Measurements from ENCODE around the gene RHBDD1. TPM values are rescaled to one million over a fixed set of nuclear protein-coding genes. Genes with fewer than 3 reads are reported as not detected.

The RHBDD1 gene
- total and polyA plus RNA-seq, 4 donors: 8.5 to 45.8 (median 16.1) TPM

GRCh38 chr2:226953826-226954225 lies 118.0 kb downstream of the RHBDD1 start:
- DNase-seq (ENCODE audit: low spot score): no peak
- 95% methylated on average over 6 of the region's 6 CpGs for WGBS
- no peak overlapping the region for H3K27ac ChIP-seq (ENCODE audit: low read depth in 1 of 2, low read length in 2 of 2)
- H3K4me3 ChIP-seq (ENCODE audit: low read depth in 1 of 3, low read length in 3 of 3): no peak overlapping the region
- H3K36me3 ChIP-seq (ENCODE audit: control insufficient read depth in 4 of 4, insufficient read depth in 3 of 4, low read depth in 1 of 4, low read length in 3 of 4): no peaks in the 10 kb centered on the region
- H3K4me1 ChIP-seq (ENCODE audit: control insufficient read depth in 4 of 4, insufficient read depth in 4 of 4, low read length in 3 of 4): peaks cover 0 to 6% (median 4%) of the 10 kb centered on the region in 4 donors
- TF ChIP-seq FOXA2 (IDR thresholded peaks at IDR 0.05) (no peak), EGR1 (IDR thresholded peaks at IDR 0.05; ENCODE audit: low read depth in 2 of 2) (no peak), YY1 (IDR thresholded peaks at IDR 0.05) (no peak), NR2F2 (IDR thresholded peaks at IDR 0.05) (no peak), TAF1 (conservative IDR thresholded peaks at IDR 0.05) (no peak), HNF4G (IDR thresholded peaks at IDR 0.05) (no peak), MAX (IDR thresholded peaks at IDR 0.05) (no peak), HNF4A (conservative IDR thresholded peaks at IDR 0.05) (no peak), RXRA (IDR thresholded peaks at IDR 0.05) (no peak), JUND (IDR thresholded peaks at IDR 0.05) (no peak), GABPA (IDR thresholded peaks at IDR 0.05 in 1 of 2, conservative IDR thresholded peaks at IDR 0.05 in 1 of 2) (no peak), RAD21 (IDR thresholded peaks at IDR 0.05) (no peak)
- TF ChIP-seq, protein P1, sequence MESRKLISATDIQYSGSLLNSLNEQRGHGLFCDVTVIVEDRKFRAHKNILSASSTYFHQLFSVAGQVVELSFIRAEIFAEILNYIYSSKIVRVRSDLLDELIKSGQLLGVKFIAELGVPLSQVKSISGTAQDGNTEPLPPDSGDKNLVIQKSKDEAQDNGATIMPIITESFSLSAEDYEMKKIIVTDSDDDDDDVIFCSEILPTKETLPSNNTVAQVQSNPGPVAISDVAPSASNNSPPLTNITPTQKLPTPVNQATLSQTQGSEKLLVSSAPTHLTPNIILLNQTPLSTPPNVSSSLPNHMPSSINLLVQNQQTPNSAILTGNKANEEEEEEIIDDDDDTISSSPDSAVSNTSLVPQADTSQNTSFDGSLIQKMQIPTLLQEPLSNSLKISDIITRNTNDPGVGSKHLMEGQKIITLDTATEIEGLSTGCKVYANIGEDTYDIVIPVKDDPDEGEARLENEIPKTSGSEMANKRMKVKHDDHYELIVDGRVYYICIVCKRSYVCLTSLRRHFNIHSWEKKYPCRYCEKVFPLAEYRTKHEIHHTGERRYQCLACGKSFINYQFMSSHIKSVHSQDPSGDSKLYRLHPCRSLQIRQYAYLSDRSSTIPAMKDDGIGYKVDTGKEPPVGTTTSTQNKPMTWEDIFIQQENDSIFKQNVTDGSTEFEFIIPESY (IDR thresholded peaks at IDR 0.05): no peak
- TF ChIP-seq, protein P2, sequence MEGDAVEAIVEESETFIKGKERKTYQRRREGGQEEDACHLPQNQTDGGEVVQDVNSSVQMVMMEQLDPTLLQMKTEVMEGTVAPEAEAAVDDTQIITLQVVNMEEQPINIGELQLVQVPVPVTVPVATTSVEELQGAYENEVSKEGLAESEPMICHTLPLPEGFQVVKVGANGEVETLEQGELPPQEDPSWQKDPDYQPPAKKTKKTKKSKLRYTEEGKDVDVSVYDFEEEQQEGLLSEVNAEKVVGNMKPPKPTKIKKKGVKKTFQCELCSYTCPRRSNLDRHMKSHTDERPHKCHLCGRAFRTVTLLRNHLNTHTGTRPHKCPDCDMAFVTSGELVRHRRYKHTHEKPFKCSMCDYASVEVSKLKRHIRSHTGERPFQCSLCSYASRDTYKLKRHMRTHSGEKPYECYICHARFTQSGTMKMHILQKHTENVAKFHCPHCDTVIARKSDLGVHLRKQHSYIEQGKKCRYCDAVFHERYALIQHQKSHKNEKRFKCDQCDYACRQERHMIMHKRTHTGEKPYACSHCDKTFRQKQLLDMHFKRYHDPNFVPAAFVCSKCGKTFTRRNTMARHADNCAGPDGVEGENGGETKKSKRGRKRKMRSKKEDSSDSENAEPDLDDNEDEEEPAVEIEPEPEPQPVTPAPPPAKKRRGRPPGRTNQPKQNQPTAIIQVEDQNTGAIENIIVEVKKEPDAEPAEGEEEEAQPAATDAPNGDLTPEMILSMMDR (IDR thresholded peaks at IDR 0.05; ENCODE audit: low read depth, low read length, missing input control): no peak
- no peak overlapping the region for H3K9ac ChIP-seq (ENCODE audit: low read depth in 1 of 2, low read length in 2 of 2)
- no peaks in the 10 kb centered on the region for H3K9me3 ChIP-seq (ENCODE audit: control insufficient read depth in 4 of 4, low read length in 3 of 4)
- H3K27me3 ChIP-seq (ENCODE audit: control insufficient read depth in 4 of 4, insufficient read depth in 4 of 4, low read length in 3 of 4): no peaks in the 10 kb centered on the region

DNA sequence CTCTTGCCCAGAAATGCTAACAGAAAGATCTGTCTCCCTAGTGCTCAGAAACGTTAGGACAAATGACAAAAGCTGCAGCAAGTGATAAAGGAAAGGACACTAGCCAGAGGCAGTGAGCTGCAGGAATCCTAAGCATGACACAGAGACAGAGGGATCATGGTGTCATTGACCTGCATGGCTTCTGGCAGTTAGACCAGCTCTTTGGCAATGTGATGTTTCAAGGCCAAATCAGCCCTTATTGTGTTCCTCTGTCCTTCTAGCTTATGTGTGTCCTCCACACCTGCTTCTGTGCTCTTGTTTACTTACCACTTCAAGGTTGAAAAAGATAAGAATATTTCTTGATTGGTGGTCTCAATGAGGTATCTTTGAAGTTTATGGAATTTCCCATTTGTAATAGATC lies 120.8 kb downstream of the RHBDD1 start:
- 21% methylated on average over 1 of the region's 1 CpG for WGBS
- peaks cover 0 to 6% (median 4%) of the 10 kb centered on the region in 4 donors for H3K4me1 ChIP-seq (ENCODE audit: control insufficient read depth in 4 of 4, insufficient read depth in 4 of 4, low read length in 3 of 4)
- DNase-seq (ENCODE audit: low spot score): no peak
- no peaks in the 10 kb centered on the region for H3K9me3 ChIP-seq (ENCODE audit: control insufficient read depth in 4 of 4, low read length in 3 of 4)
- no peak overlapping the region for H3K9ac ChIP-seq (ENCODE audit: low read depth in 1 of 2, low read length in 2 of 2)
- no peak overlapping the region for H3K27ac ChIP-seq (ENCODE audit: low read depth in 1 of 2, low read length in 2 of 2)
- H3K36me3 ChIP-seq (ENCODE audit: control insufficient read depth in 4 of 4, insufficient read depth in 3 of 4, low read depth in 1 of 4, low read length in 3 of 4): no peaks in the 10 kb centered on the region
- no peaks in the 10 kb centered on the region for H3K27me3 ChIP-seq (ENCODE audit: control insufficient read depth in 4 of 4, insufficient read depth in 4 of 4, low read length in 3 of 4)
- no peak overlapping the region for H3K4me3 ChIP-seq (ENCODE audit: low read depth in 1 of 3, low read length in 3 of 3)
- TF ChIP-seq RAD21 (IDR thresholded peaks at IDR 0.05) (peak in 1 of 2 donors; percentile 25), RXRA (IDR thresholded peaks at IDR 0.05) (peak; percentile 82 to 93), NR2F2 (IDR thresholded peaks at IDR 0.05) (peak; percentile 84), SP1 (IDR thresholded peaks at IDR 0.05) (no peak), HNF4A (conservative IDR thresholded peaks at IDR 0.05) (peak; percentile 10 to 53), REST (IDR thresholded peaks at IDR 0.05) (no peak), ATF3 (IDR thresholded peaks at IDR 0.05) (no peak)

Measured in liver (tissue), 9 donors.